Measurements from ENCODE around the gene VPS39.

Gene VPS39

DNA sequence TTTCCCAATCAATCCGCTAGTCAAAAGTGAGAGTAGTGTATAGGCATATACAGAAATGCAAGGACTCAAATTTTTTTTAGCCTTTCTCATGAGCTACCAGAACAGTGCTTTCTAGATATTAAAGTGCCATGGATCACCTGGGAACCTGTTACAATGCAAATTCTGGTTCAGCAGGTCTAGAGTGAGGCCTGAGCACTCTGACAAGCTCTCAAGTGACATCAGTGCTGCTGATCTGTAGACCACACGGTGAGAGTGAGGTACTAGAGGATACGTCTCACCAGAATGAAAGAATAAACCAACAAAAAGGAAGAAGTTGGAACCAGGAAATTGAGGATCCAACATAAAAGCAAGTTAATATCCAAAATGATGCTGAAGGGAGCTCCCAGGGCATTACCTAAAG is 97.7 kb downstream of the VPS39 start:
- TF ChIP-seq POLR2AphosphoS5 (IDR thresholded peaks at IDR 0.05; ENCODE audit: low read depth) (no peak), GABPA (IDR thresholded peaks at IDR 0.05; ENCODE audit: low read depth) (no peak), SPI1 (IDR thresholded peaks at IDR 0.05; ENCODE audit: borderline replicate concordance, low read depth) (no peak)
- TF ChIP-seq, protein P1, sequence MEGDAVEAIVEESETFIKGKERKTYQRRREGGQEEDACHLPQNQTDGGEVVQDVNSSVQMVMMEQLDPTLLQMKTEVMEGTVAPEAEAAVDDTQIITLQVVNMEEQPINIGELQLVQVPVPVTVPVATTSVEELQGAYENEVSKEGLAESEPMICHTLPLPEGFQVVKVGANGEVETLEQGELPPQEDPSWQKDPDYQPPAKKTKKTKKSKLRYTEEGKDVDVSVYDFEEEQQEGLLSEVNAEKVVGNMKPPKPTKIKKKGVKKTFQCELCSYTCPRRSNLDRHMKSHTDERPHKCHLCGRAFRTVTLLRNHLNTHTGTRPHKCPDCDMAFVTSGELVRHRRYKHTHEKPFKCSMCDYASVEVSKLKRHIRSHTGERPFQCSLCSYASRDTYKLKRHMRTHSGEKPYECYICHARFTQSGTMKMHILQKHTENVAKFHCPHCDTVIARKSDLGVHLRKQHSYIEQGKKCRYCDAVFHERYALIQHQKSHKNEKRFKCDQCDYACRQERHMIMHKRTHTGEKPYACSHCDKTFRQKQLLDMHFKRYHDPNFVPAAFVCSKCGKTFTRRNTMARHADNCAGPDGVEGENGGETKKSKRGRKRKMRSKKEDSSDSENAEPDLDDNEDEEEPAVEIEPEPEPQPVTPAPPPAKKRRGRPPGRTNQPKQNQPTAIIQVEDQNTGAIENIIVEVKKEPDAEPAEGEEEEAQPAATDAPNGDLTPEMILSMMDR (IDR thresholded peaks at IDR 0.05; ENCODE audit: insufficient read depth, low read length) = no peak
- TF ChIP-seq, protein P2, sequence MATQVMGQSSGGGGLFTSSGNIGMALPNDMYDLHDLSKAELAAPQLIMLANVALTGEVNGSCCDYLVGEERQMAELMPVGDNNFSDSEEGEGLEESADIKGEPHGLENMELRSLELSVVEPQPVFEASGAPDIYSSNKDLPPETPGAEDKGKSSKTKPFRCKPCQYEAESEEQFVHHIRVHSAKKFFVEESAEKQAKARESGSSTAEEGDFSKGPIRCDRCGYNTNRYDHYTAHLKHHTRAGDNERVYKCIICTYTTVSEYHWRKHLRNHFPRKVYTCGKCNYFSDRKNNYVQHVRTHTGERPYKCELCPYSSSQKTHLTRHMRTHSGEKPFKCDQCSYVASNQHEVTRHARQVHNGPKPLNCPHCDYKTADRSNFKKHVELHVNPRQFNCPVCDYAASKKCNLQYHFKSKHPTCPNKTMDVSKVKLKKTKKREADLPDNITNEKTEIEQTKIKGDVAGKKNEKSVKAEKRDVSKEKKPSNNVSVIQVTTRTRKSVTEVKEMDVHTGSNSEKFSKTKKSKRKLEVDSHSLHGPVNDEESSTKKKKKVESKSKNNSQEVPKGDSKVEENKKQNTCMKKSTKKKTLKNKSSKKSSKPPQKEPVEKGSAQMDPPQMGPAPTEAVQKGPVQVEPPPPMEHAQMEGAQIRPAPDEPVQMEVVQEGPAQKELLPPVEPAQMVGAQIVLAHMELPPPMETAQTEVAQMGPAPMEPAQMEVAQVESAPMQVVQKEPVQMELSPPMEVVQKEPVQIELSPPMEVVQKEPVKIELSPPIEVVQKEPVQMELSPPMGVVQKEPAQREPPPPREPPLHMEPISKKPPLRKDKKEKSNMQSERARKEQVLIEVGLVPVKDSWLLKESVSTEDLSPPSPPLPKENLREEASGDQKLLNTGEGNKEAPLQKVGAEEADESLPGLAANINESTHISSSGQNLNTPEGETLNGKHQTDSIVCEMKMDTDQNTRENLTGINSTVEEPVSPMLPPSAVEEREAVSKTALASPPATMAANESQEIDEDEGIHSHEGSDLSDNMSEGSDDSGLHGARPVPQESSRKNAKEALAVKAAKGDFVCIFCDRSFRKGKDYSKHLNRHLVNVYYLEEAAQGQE (IDR thresholded peaks at IDR 0.05; ENCODE audit: insufficient replicate concordance, low read depth) = no peak
- Histone ChIP-seq H3K27ac (replicated peaks) (peak overlapping the region; percentile 43), H3K4me3 (replicated peaks; ENCODE audit: insufficient read depth, low read length) (no peak overlapping the region), H3K27me3 (ENCODE audit: insufficient read depth, poor library complexity, severe bottlenecking) (no peaks in the 10 kb centered on the region)
- no peak for DNase-seq (ENCODE audit: low read depth in 1 of 2, low spot score in 1 of 2)

DNA sequence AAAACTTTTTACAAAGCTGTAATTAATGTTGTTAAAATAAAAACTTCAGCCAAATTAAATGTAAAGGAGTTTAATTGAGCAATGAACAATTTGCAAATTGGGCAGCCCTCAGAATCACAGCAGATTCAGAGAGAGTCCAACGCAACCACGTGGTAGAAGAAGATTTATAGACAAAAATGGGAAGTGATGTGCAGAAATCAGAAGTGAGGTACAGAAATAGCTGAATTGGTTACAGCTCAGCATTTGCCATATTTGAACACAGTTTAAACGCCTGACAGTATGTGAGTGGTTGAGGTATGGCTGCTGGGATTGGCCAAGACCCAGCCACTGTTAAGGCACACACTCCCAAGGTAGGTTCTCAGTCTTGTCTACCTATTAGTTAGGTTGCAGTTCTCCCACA is 99.3 kb downstream of the VPS39 start:
- TF ChIP-seq, protein P1 (IDR thresholded peaks at IDR 0.05; ENCODE audit: insufficient read depth, low read length) = no peak
- TF ChIP-seq SPI1 (IDR thresholded peaks at IDR 0.05; ENCODE audit: borderline replicate concordance, low read depth) = peak; percentile 94
- DNase-seq (ENCODE audit: low read depth in 1 of 2, low spot score in 1 of 2) = peak in 1 of 2 experiments; percentile 50
- H3K4me3 ChIP-seq (replicated peaks; ENCODE audit: insufficient read depth, low read length) = no peak overlapping the region

More for the DNA sequence above, 99.3 kb downstream of the VPS39 start:
- Histone ChIP-seq H3K27ac (replicated peaks) (no peak overlapping the region), H3K27me3 (ENCODE audit: insufficient read depth, poor library complexity, severe bottlenecking) (no peaks in the 10 kb centered on the region)

Small RNAs within 50 kb of the gene (microRNA-seq; reads per million reads assigned to microRNA genes)
- gene MIR627 = 111 reads per million, percentile 71 among the genes with 10 or more reads in this experiment

Data from HL-60 (cell line).